B cell (primary cell): ENCODE results near the gene DDHD1.

ENCODE experiments used
- EZH2 ChIP-seq: IDR thresholded peaks from 2 replicates; pipeline ENCODE4 v1.6.1; 2012; ENCODE audit warnings: borderline replicate concordance, low read depth, mild to moderate bottlenecking, moderate library complexity, low read length; ENCODE audit not compliant: insufficient read depth, poor library complexity, severe bottlenecking
- TF ChIP-seq, protein P1 (sequence below): fragments of 200-600 bp; IDR thresholded peaks from one replicate; pipeline ENCODE4 v1.8.0; 2022; ENCODE audit warnings: antibody characterized with exemption, mild to moderate bottlenecking

DNA sequence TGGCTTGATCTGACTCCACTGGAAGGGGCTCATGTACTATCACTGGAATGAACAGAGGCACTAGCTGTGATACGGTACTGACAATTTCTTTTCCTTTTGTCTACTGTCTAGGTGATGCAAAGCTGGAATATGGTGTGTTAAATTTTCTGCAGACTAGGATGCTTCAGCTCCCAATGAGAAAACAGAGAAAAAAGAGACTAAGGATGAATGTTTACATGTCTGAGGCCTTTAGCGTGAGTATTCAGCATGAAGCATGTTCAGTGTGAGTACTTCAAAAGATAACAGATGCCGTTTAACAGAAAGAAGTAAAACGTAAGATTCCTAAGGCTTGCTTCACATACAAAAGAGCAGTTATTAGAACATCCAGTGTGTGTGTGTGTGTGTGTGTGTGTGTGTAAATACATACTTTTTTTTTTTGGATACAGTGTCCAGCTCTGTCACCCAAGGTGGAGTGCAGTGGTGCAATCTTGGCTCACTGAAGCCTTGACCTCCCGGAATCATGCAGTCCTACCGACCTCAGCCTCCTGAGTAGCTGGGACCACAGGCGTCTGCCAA, 110.0 kb downstream of the DDHD1 start:
- TF ChIP-seq EZH2: no peak
- TF ChIP-seq, protein P1, sequence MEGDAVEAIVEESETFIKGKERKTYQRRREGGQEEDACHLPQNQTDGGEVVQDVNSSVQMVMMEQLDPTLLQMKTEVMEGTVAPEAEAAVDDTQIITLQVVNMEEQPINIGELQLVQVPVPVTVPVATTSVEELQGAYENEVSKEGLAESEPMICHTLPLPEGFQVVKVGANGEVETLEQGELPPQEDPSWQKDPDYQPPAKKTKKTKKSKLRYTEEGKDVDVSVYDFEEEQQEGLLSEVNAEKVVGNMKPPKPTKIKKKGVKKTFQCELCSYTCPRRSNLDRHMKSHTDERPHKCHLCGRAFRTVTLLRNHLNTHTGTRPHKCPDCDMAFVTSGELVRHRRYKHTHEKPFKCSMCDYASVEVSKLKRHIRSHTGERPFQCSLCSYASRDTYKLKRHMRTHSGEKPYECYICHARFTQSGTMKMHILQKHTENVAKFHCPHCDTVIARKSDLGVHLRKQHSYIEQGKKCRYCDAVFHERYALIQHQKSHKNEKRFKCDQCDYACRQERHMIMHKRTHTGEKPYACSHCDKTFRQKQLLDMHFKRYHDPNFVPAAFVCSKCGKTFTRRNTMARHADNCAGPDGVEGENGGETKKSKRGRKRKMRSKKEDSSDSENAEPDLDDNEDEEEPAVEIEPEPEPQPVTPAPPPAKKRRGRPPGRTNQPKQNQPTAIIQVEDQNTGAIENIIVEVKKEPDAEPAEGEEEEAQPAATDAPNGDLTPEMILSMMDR: no peak
